Suprapubic skin (tissue), 4 donors: ENCODE measurements around the gene ANKRD1. TPM values are rescaled to one million over a fixed set of nuclear protein-coding genes. Genes with fewer than 3 reads are reported as not detected.

ENCODE experiments used
- DNase-seq, 2 donors: peaks; one replicate each; pipeline ENCODE4 v3.0.0-alpha.2; 2019; ENCODE audit warnings: low spot score in 2 of 2
- H3K27ac ChIP-seq: fragments of 200-600 bp; sonication (generic); one replicate; pipeline ENCODE4 v1.5.1; 2019
- H3K27me3 ChIP-seq: fragments of 200-600 bp; sonication (generic); one replicate; pipeline ENCODE4 v1.5.1; 2019
- H3K36me3 ChIP-seq: fragments of 200-600 bp; sonication (generic); one replicate; pipeline ENCODE4 v1.5.1; 2019
- H3K4me1 ChIP-seq: fragments of 200-600 bp; sonication (generic); one replicate; pipeline ENCODE4 v1.5.1; 2019
- H3K4me3 ChIP-seq: fragments of 200-600 bp; sonication (generic); one replicate; pipeline ENCODE4 v1.5.1; 2019; ENCODE audit warnings: mild to moderate bottlenecking
- H3K9me3 ChIP-seq: fragments of 200-600 bp; sonication (generic); one replicate; pipeline ENCODE4 v1.5.1; 2019
- CTCF ChIP-seq, 2 donors: fragments of 200-600 bp in 1 of 2; fragments of 450-650 bp in 1 of 2; sonication (generic) in 1 of 2; IDR thresholded peaks; one replicate each; pipeline ENCODE4 v1.5.1; 2016 to 2019; ENCODE audit warnings: antibody characterized with exemption in 2 of 2, mild to moderate bottlenecking in 1 of 2, moderate library complexity in 1 of 2
- EP300 ChIP-seq: sonication (generic); formaldehyde crosslinking; IDR thresholded peaks from one replicate; pipeline ENCODE4 v1.6.1; 2017; ENCODE audit warnings: antibody characterized with exemption
- POLR2A ChIP-seq, 2 donors: fragments of 450-650 bp; IDR thresholded peaks; one replicate each; pipeline ENCODE4 v1.6.1; 2017; ENCODE audit warnings: antibody characterized with exemption in 2 of 2, mild to moderate bottlenecking in 2 of 2, moderate library complexity in 2 of 2
- POLR2AphosphoS5 ChIP-seq, 3 donors: sonication (generic); formaldehyde crosslinking; IDR thresholded peaks; one replicate each; pipeline ENCODE4 v1.6.1; 2017; ENCODE audit warnings: antibody characterized with exemption in 3 of 3
- WGBS: methylation state at CpG from one replicate; pipeline ENCODE4 v1.1.5; 2018; 5-methylcytosine and 5-hydroxymethylcytosine counted together
- total RNA-seq, 4 donors: library from RNA; depleted of rRNA; stranded (reverse); fragments of >200 nt; gene quantifications; one replicate each; pipeline ENCODE4 v1.1.0, GENCODE V29; 2016

ANKRD1 gene
- total RNA-seq, 4 donors from 2014 or later = 0.30 TPM; not detected in 3

DNA sequence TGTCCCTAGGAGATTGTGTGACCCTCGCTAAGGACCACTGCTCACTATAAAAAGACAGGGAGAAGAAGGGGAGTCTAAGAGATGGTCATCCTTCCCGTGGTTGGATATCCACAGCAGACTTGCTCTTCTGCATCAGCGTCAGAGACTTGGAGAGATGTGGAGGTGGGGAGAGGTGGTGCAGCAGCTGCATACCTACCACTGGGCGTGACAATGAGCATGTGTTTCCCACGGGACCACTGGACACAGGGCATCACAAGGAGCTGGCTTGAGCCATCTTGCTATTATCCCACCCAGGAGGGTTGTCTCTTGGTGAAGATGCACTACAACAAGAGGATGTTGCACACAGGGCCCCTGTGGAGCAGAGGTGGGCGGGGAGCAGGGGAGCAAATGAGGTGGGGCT is 18.8 kb upstream of the ANKRD1 start:
- Histone ChIP-seq H3K27me3 (no peaks in the 10 kb centered on the region), H3K4me1 (no peaks in the 10 kb centered on the region), H3K27ac (no peak overlapping the region), H3K9me3 (no peaks in the 10 kb centered on the region), H3K36me3 (no peaks in the 10 kb centered on the region), H3K4me3 (no peak overlapping the region)
- 94% methylated on average over 6 of the region's 6 CpGs for WGBS
- DNase-seq = no peak
- TF ChIP-seq CTCF (IDR thresholded peaks at IDR 0.05) (no peak), EP300 (no peak), POLR2AphosphoS5 (IDR thresholded peaks at IDR 0.05) (no peak), POLR2A (IDR thresholded peaks at IDR 0.05) (no peak)

GRCh38 chr10:90939116-90939515 is 18.2 kb upstream of the ANKRD1 start:
- TF ChIP-seq EP300 (no peak), CTCF (IDR thresholded peaks at IDR 0.05) (no peak), POLR2AphosphoS5 (IDR thresholded peaks at IDR 0.05) (no peak), POLR2A (IDR thresholded peaks at IDR 0.05) (no peak)
- H3K4me1 ChIP-seq = no peaks in the 10 kb centered on the region
- H3K36me3 ChIP-seq = no peaks in the 10 kb centered on the region
- H3K4me3 ChIP-seq = no peak overlapping the region
- no peak overlapping the region for H3K27ac ChIP-seq
- no peaks in the 10 kb centered on the region for H3K27me3 ChIP-seq
- no peak for DNase-seq
- WGBS = 55% methylated on average over 1 of the region's 1 CpG
- H3K9me3 ChIP-seq = no peaks in the 10 kb centered on the region

GRCh38 chr10:90937645-90938258 is 16.9 kb upstream of the ANKRD1 start:
- TF ChIP-seq POLR2AphosphoS5 (IDR thresholded peaks at IDR 0.05) = no peak
- no peak for TF ChIP-seq POLR2A (IDR thresholded peaks at IDR 0.05)
- TF ChIP-seq CTCF (IDR thresholded peaks at IDR 0.05) = no peak
- TF ChIP-seq EP300 = no peak
- no peaks in the 10 kb centered on the region for H3K4me1 ChIP-seq
- no peak overlapping the region for H3K4me3 ChIP-seq
- DNase-seq = no peak
- 91% methylated on average over 8 of the region's 8 CpGs for WGBS
- no peak overlapping the region for H3K27ac ChIP-seq
- H3K9me3 ChIP-seq = no peaks in the 10 kb centered on the region
- no peaks in the 10 kb centered on the region for H3K36me3 ChIP-seq
- no peaks in the 10 kb centered on the region for H3K27me3 ChIP-seq

DNA sequence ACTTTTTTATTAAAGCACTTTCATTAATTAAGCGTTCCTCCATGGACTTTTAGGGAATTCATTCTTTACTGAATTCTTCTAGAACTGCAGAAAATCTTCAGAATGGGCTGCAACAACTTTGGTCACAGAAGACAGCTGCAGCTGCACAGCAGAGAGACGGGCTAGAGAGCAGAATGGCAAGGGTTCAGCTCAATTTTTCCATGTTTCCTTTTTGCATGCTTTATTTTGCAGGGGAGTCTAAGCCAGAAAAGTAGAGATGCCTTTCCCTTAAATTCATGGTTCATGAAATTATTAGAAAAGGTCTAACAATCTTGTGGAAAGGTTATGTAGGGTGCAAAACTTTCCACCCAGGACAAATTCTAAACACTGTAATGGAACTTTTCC is 15.4 kb upstream of the ANKRD1 start:
- no peaks in the 10 kb centered on the region for H3K4me1 ChIP-seq
- TF ChIP-seq CTCF (IDR thresholded peaks at IDR 0.05) (no peak), POLR2A (IDR thresholded peaks at IDR 0.05) (no peak), POLR2AphosphoS5 (IDR thresholded peaks at IDR 0.05) (no peak), EP300 (no peak)
- H3K27ac ChIP-seq = no peak overlapping the region
- H3K9me3 ChIP-seq = no peaks in the 10 kb centered on the region
- H3K36me3 ChIP-seq = no peaks in the 10 kb centered on the region
- no peak overlapping the region for H3K4me3 ChIP-seq
- DNase-seq = no peak
- 61% methylated on average over 2 of the region's 2 CpGs for WGBS
- no peaks in the 10 kb centered on the region for H3K27me3 ChIP-seq

DNA sequence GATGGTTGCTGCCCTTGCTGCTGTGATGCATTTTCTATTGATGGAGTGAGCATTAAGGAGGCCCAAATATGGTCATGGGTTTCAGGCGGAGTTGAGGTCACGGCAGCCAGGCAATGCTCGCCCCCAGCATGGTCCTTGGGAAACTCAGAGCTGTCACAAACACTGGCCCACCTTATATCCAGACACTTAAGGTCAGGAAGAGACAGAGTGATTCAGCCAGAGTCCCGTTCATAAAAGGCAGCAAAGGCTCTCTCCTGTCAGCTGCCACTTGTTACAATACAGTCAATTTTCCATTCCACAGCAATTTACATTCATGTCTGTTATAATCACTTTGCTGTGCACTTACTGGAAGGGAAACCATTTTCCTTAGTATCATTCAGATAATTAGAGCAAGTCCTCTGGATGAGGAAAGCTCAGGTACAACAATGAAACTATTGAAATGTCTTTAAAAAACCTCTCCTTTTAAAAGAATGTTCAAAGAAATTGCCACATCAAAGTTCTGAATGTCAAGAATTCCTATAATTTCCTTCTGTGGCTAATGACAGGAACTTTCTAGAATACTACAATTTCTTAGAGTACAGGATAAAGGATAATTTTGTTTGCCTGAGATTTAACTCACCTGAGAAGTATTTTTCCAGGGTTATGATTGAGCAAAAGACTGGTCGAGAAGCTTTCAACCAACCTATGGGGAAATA is 14.8 kb upstream of the ANKRD1 start:
- DNase-seq = no peak
- TF ChIP-seq CTCF (IDR thresholded peaks at IDR 0.05) (no peak), POLR2A (IDR thresholded peaks at IDR 0.05) (no peak), EP300 (no peak), POLR2AphosphoS5 (IDR thresholded peaks at IDR 0.05) (no peak)
- Histone ChIP-seq H3K4me3 (no peak overlapping the region), H3K27me3 (no peaks in the 10 kb centered on the region), H3K36me3 (no peaks in the 10 kb centered on the region), H3K4me1 (peaks cover 5% of the 10 kb centered on the region), H3K9me3 (no peaks in the 10 kb centered on the region), H3K27ac (no peak overlapping the region)
- WGBS = 56% methylated on average over 5 of the region's 5 CpGs
